Retinal pigment epithelial cell (primary cell): Measurements from ENCODE around the gene WWOX.

Source experiments
- DNase-seq: peaks from one replicate; pipeline ENCODE4 v3.0.0-alpha.2; 2010; ENCODE audit warnings: low read depth
- H3K4me3 ChIP-seq: 2 replicates; pipeline ENCODE4 v1.5.1; 2011; ENCODE audit warnings: mild to moderate bottlenecking, low read length, control low read depth, moderate library complexity
- CTCF ChIP-seq: conservative IDR thresholded peaks from 2 replicates; pipeline ENCODE4 v1.5.1; 2011; ENCODE audit warnings: low read depth, low read length, control low read depth, inconsistent platforms

Gene WWOX

DNA sequence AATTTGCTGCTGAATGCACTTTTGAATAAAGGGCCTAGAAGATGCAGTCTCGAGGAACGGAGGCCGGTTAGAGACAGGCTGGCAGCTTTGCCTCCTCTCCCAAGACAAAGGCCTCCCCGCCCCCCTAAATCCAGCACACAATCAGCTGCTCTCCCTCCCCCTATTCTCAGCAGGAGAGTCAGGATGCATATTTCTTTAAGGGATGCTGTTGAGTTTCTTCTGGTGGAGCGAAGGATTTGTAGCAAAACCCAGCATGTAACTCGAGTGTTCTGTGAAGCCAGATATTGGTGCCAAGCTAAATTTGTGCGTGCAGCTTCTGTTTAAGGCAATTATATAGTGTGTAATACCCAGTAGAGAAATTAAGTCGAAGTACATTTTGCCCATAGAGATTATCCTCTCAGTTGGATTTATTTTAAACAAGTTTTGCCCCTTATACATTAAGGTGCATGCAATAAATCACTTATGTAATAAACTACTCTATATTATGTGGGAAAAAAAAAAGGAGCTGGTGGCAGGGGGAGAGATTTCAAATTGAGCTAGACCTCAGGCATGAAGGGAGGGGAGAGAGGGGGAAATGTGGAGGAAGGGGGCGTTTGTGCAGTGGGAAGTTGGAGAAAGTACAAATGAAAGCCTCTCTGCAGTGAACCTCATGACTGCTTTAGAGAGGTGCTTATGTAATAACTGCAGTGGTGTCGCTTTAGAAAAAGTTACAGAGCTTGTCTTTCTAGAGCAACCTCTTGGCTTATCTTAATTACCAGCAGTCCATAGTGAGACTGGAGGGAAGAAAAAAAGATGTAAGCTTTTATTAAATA lies 901.9 kb downstream of the WWOX start:
- H3K4me3 ChIP-seq: no peak overlapping the region
- peak; percentile 14 for DNase-seq
- no peak for TF ChIP-seq CTCF

DNA sequence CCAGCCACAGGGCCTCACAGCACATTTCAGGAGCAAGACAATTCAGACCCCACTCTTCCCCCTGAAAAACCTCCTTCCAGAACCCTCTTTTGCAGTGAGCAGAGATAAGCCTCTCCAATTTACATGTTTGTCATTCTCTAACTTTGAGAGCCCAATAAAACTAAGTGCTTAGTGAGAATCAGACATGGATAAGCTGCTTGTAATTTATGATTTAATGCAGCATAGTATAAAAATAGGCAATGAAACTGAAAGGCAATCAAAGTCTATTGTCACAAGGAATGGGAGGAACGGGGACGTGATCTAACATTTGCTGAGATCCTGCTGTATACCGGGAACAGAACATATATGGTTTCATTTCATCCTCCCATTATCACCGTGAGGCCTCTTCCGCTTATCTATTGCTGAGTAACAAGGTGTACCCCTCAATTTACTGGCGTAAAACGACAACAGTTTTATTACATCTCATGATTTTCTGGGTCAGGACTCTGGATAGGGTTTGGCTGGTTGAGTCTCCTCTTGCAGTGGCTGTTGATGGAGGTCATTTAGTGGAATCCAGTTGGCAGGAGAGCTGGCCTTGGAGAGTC lies 903.7 kb downstream of the WWOX start:
- no peak for DNase-seq
- H3K4me3 ChIP-seq: no peak overlapping the region
- no peak for TF ChIP-seq CTCF

- no peak for DNase-seq
- H3K4me3 ChIP-seq: no peak overlapping the region
- no peak for TF ChIP-seq CTCF
Measured at GRCh38 chr16:79004309-79004708, 904.9 kb downstream of the WWOX start.

GRCh38 chr16:79005096-79005495 lies 905.6 kb downstream of the WWOX start:
- no peak overlapping the region for H3K4me3 ChIP-seq
- no peak for TF ChIP-seq CTCF
- DNase-seq: no peak

DNA sequence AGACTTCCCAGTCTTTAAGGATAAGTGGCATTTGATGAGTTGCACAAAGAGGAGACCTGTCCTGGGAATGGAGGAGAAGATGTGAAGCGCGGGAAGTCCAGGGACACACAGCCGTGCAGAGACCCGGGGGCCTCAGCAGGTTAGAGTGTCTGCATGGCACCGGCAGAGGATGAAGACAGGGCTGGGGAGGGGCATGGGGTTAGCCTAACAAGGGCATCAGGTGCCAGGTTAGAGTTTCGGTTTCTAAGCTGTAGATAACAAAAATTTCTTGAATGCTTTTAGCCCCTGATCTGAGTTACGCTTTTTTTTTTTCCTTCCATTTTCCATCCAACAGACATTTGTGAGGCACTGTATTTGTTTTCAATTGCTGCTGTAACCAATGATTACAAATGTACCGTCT lies 906.8 kb downstream of the WWOX start:
- DNase-seq: no peak
- no peak for TF ChIP-seq CTCF
- H3K4me3 ChIP-seq: no peak overlapping the region

- no peak for DNase-seq
- no peak overlapping the region for H3K4me3 ChIP-seq
- no peak for TF ChIP-seq CTCF
Measured at GRCh38 chr16:79006765-79007164, 907.3 kb downstream of the WWOX start.

- no peak for TF ChIP-seq CTCF
- no peak overlapping the region for H3K4me3 ChIP-seq
- DNase-seq: no peak
Measured at GRCh38 chr16:79007614-79008013, 908.2 kb downstream of the WWOX start.
